Measurements from ENCODE around the gene TNFSF8.

TNFSF8 gene

DNA sequence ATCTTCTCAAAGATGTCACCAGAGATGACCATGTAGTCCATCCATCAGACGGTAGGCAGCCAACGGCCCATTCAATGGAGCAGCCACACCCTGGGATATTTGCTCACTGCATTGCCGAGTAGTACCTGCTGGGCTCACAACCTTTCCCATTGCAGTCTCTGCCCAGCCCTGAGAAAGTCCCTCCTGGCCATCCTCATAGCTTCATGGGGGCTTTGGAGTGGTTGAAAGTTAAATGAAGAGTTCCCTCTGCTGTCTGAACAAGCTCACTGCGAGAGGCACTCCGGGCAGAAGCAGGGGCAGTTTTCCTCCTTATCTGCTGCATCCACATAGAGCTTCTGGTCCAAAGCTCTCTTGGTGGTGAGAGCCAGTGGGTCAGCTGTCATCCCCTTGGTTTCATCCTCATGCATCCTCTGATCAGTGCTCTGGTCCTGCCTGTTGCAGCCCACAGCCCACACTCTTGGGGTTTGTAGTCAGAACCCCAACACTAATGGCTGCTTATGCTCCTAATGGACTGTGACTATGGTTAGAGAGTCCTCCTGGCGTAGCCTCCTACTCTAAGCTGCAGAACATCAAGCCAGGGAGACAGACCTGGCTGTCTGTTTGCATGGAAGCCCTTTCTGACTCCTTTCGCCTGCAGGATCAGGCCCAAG, 23.3 kb downstream of the TNFSF8 start:
- in situ Hi-C loops (cut with MboI; ENCODE audit: low sequenced_read_pairs) = loop anchor here (5.0 kb wide), 1 partner anchor 165 kb away; no protein-coding TSS in a partner anchor

GRCh38 chr9:114905170-114905940, 25.0 kb downstream of the TNFSF8 start:
- in situ Hi-C loops (cut with MboI; ENCODE audit: low sequenced_read_pairs) = loop anchor here (5.0 kb wide), 1 partner anchor 163 kb away; no protein-coding TSS in a partner anchor

DNA sequence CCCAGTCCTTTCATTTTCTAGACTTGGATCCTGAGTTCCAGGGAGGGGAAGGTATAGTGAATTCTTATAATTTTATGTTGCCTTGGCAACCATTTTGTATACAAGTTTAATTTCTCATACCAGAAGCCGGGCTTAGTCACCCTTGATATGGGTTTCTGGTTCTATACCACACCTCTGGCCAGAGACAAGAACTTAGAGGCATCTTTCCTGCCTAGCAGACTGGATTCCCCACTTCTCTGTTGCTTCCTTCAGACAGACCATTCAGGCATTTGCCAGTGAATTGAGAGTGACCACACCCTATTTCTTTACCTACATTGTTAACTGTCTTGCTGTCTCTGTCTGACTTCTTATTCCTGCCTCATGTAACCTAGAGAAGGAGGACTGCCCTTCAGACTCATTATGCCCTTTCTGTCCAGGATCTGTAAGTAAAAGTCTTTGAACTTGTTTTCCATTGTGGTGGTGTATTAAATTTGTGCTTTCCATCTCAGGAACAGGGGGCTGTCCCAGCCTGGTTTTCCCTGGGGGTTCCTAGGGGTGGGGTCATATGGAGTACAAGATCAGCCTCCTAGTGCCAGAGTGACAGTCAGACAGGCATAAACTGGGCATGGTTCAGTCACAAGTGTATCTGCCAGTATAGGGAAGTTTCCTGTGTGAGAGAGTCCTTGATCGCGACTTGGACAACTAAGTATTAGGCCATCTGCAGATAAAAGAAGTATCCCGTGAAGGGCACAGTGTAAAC, 27.4 kb downstream of the TNFSF8 start:
- in situ Hi-C loops (cut with MboI; ENCODE audit: low sequenced_read_pairs) = no loop called here

DNA sequence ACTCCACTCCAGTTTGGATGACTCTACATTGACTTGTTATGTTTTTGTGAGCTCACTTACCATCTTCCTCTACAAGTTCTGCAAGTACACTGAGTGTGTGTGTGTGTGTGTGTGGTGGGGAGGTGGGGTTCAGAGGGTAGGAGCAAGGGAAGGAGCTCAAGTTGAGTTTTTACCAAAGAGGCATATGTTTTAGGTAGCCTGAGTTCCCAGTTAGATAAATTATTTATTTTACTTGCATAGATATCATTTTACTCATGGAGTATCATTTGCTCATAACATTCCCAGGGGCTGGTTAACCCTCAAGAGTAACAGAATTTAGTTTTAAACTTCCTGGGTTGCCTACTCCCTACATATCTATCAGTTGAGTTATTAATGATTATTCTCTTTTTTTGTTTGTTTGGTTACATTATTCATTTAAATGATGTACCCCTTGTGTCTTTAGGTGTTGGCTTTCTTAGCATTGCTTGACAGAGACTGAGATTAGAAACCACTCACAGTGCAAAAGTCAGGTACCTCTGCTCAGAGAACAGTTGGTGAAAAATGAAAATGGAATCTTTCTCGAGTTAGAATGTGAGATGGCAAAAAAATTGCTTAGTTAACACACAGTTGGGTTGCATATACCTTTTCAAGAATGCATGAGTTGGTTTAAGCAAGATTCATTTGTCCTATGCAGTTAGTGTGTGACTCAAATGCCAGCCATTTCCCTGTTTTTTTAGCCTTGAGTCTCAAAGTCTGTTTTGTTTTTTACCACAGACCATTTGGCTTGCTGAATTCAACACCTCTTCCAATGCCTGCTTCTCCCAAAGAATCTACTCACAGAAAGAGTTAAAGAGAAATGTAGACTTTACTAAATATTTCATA, 29.2 kb downstream of the TNFSF8 start:
- in situ Hi-C loops (cut with MboI; ENCODE audit: low sequenced_read_pairs) = no loop called here

DNA sequence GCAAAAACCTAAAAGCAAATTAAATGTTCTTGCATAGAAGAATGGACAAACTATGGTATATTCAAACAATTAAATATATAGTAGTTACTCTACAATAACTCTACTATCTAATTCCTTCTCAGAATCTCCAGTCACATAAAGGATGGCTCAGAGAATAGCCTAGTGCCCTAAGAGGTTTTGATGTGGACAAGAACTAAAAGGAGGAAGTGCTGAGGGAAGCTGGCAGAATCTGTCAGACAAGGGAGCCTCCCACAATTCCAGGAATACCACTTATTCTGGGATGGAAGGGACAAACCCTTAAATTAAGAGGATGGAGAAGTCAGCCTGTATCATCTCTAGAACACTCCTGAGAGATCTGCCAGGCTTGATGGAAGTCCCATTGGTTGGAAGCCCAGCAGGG, 30.4 kb downstream of the TNFSF8 start:
- in situ Hi-C loops (cut with MboI; ENCODE audit: low sequenced_read_pairs) = no loop called here

- in situ Hi-C loops (cut with MboI; ENCODE audit: low sequenced_read_pairs) = no loop called here
Measured at GRCh38 chr9:114899461-114899860, 30.9 kb downstream of the TNFSF8 start.

- in situ Hi-C loops (cut with MboI; ENCODE audit: low sequenced_read_pairs) = no loop called here
Measured at GRCh38 chr9:114898741-114899140, 31.6 kb downstream of the TNFSF8 start.

GRCh38 chr9:114897196-114897595, 33.2 kb downstream of the TNFSF8 start:
- in situ Hi-C loops (cut with MboI; ENCODE audit: low sequenced_read_pairs) = no loop called here

GRCh38 chr9:114896344-114896743, 34.0 kb downstream of the TNFSF8 start:
- in situ Hi-C loops (cut with MboI; ENCODE audit: low sequenced_read_pairs) = no loop called here

- in situ Hi-C loops (cut with MboI; ENCODE audit: low sequenced_read_pairs) = no loop called here
Measured at GRCh38 chr9:114895521-114895991, 34.8 kb downstream of the TNFSF8 start.

DNA sequence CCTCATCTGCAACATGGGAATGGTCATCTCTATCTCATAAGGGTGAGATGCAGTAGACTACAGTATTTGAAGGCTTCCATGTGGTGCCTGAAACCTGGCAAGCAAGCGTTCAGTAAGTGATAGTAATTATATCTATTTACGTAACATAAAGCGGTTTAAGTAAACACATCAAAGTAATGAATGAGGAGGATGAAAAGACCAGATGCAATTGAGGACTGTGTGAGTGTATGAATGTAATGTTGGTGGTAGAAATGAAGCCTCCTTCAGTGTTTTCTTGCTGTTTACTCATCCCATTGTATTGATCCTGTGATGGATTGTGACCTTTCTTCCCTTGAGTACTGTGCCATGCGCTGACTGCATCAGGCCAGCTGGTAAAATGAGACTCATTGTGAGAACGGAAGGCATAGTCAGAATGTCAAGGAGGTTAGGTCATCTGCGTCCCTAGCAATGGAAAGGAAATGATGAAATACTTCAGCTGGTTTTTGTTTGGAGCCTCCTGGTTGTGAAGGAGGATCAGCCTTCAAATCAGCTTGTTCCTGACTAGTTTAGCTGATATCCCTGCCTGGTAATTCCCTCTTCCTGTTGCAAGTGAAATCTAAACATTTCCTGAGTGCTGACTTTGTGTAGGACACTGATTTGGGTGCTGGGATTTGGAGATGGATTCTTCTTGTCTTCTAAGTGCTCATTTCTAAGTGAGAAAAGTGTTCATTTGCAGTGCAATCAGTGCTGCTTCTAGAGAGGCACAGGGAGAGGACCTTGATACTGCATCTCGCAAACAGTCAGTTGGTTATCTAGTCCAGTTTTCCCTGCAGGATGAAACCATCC, 35.6 kb downstream of the TNFSF8 start:
- in situ Hi-C loops (cut with MboI; ENCODE audit: low sequenced_read_pairs) = no loop called here

GRCh38 chr9:114894206-114894605, 36.2 kb downstream of the TNFSF8 start:
- in situ Hi-C loops (cut with MboI; ENCODE audit: low sequenced_read_pairs) = no loop called here

DNA sequence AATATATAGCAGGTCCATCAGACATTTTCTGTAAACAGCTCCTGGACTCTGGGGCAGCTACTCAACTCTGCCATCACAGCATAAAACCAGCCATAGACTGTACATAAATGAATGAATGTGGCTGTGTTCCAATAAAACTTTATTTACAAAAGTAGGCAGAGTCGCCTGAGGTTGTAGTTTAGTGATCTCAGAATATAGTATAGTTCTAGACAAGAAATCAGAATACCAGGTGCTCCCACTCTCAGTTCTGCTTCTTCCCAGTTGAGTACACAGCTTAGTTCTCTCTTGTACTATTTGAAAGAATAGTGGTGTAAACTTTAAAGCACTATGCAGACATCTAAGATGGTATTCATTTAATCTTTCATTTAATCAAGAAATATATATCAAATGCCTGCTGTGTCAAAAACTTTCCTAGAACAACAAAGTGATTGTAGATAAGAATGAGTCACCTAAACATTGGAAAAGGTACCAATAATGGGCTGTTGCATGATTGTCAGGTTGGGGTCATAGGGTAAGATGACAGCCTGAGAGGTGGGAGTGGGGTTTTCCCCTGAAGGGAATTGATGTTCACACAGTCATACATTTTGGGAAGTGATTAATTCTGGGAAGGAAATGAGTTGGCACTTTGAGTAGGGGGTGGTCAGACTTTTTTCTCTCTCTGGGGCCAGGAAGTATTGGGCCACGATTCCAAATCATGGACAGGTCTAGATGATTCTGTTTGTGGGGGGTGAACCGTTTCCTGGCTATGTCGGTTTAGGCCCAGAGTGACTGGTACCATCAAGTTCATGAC, 37.0 kb downstream of the TNFSF8 start:
- in situ Hi-C loops (cut with MboI; ENCODE audit: low sequenced_read_pairs) = no loop called here

DNA sequence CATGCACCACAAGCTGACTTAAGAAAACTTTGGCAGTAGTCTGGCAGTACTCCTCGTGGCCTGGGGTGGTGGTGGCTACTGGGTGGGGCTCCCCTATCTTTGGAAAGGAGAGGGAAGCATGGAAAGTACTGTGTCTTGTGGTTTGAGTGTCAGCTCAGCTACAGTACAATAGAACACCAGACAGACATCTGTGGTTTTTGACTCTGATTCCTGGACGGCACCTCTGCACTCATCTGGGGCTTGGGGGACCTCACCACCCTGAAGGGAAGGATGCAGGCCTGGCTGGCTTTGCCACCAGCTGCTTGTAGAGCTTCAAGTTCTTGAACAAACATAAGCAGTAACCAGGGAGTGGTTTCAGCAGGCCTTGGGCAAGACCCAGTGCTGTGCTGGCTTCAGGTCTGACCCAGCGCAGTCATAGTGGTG, 40.6 kb downstream of the TNFSF8 start:
- in situ Hi-C loops (cut with MboI; ENCODE audit: low sequenced_read_pairs) = no loop called here

DNA sequence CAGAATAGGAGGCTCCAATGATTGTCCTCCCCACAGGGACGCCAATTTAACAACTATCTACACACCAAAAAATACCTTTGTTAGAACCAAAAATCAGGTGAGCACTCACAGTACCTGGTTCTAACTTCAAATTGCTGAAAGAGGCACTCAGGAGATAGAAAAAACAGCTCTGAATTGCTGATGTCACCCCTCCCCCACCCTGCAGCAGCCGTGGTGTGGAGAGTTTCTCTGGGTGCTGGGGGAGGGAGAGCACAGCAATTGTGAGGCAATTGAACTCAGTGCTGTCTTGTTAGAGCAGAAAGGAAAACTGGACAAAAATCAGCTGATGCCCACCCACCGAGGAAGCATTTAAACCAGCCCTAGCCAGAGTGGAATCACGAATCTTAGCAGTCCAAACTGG, 41.8 kb downstream of the TNFSF8 start:
- in situ Hi-C loops (cut with MboI; ENCODE audit: low sequenced_read_pairs) = no loop called here

GRCh38 chr9:114887963-114888362, 42.4 kb downstream of the TNFSF8 start:
- in situ Hi-C loops (cut with MboI; ENCODE audit: low sequenced_read_pairs) = no loop called here

DNA sequence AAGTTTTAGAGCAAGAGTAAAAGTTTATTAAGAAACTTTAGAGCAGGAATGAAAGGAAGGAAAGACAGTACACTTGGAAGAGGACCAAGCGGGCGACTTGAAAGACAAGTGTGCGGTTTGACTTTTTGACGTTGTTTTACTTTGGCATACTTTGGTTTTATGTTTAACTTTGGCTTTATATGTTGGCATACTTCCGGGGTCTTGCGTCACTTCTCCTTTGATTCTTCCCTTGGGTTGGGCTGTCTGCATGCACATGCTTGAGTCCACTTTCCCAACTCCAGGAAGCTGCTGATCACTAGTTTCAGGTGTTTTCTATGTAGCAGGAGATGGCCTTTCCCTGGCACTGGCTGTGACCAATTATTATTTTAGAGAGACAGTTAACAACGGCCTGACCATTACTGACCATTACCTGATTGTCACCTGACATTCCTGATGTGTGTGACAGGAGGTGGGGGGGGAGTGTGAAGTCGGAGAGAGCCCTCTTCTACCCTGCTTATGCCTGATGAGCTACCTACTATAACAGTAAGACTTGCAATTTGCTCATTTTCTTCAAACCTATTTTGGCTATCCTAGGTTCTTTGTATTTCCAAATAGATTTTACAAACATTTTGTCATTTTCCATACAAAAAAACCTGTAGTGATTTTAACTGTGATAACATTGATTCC, 45.5 kb downstream of the TNFSF8 start:
- in situ Hi-C loops (cut with MboI; ENCODE audit: low sequenced_read_pairs) = no loop called here

DNA sequence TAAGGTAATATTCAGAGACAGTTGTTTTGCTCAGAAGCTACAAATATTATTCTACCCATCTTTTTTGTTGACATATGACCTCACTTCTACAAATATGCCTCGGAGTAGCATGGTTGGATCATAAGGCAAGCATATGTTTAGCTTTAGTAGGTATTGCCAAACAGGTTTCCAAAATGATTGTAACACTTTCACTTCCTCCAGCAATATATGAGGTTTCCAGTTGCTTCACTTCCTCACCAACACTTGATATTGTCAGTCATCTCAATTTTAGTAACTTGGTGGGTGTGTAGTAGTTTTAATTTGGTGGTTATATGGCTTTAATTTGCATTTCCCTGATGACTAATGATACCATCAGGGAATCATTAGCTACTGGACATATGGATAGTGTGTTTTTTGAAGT, 46.7 kb downstream of the TNFSF8 start:
- in situ Hi-C loops (cut with MboI; ENCODE audit: low sequenced_read_pairs) = no loop called here
